ENCODE measurements around the gene KRTAP12-3.

GRCh38 chr21:44701541-44701940 is 43.8 kb downstream of the KRTAP12-3 start:
- TF ChIP-seq CTCF (IDR thresholded peaks at IDR 0.05) (no peak), POLR2AphosphoS5 (IDR thresholded peaks at IDR 0.05) (no peak), POLR2A (IDR thresholded peaks at IDR 0.05) (no peak), EP300 (IDR thresholded peaks at IDR 0.05) (no peak)
